SK-N-SH (cell line): ENCODE results near the gene RHEBL1.

ENCODE experiments used
- CTCF ChIP-seq: fragments of 200-600 bp; sonication (generic); IDR thresholded peaks from 2 replicates; pipeline ENCODE4 v1.6.1; 2017; ENCODE audit warnings: antibody characterized with exemption, mild to moderate bottlenecking, moderate library complexity
- GABPA ChIP-seq: IDR thresholded peaks from 2 replicates; pipeline ENCODE4 v1.4.0; 2012; ENCODE audit warnings: low read depth, mild to moderate bottlenecking
- GATA2 ChIP-seq: sonication (generic); formaldehyde crosslinking; IDR thresholded peaks from 2 replicates; pipeline ENCODE4 v1.5.0; 2020; ENCODE audit warnings: mild to moderate bottlenecking, missing genetic modification reagents
- JUND ChIP-seq: IDR thresholded peaks from 2 replicates; pipeline ENCODE4 v1.4.0; 2012
- NFIC ChIP-seq: IDR thresholded peaks from 2 replicates; pipeline ENCODE4 v1.4.0; 2012; ENCODE audit warnings: borderline replicate concordance
- POLR2AphosphoS5 ChIP-seq: IDR thresholded peaks from 2 replicates; pipeline ENCODE4 v1.6.1; 2012; ENCODE audit warnings: low read depth, low read length
- TAF1 ChIP-seq: IDR thresholded peaks from 2 replicates; pipeline ENCODE4 v1.6.1; 2012; ENCODE audit warnings: low read depth, mild to moderate bottlenecking, low read length, moderate library complexity, borderline replicate concordance
- USF1 ChIP-seq: IDR thresholded peaks from 2 replicates; pipeline ENCODE4 v1.4.0; 2012; ENCODE audit warnings: low read depth, borderline replicate concordance
- TF ChIP-seq, protein P1 (sequence below): IDR thresholded peaks from 2 replicates; pipeline ENCODE4 v1.4.0; 2012; ENCODE audit warnings: low read depth, borderline replicate concordance

DNA sequence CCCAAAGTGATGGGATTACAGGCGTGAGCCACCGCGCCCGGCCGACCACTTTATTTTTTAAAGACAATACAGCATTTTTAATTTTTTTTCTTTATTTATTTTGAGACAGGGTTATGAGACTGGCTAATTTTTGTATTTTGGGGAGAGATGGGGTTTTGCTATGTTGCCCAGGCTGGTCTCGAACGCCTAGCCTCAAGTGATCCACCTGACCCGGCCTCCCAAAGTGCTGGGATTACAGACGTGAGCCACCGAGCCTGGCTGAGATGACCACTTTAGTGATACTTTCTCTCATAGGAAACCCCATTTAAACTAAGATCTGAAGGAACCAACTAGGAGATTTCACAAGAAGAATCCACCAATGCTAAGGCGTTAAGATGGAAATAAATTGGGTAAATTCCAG, 1.2 kb upstream of the RHEBL1 start:
- TF ChIP-seq POLR2AphosphoS5: no peak
- no peak for TF ChIP-seq CTCF
- TF ChIP-seq TAF1: no peak
- TF ChIP-seq, protein P1, sequence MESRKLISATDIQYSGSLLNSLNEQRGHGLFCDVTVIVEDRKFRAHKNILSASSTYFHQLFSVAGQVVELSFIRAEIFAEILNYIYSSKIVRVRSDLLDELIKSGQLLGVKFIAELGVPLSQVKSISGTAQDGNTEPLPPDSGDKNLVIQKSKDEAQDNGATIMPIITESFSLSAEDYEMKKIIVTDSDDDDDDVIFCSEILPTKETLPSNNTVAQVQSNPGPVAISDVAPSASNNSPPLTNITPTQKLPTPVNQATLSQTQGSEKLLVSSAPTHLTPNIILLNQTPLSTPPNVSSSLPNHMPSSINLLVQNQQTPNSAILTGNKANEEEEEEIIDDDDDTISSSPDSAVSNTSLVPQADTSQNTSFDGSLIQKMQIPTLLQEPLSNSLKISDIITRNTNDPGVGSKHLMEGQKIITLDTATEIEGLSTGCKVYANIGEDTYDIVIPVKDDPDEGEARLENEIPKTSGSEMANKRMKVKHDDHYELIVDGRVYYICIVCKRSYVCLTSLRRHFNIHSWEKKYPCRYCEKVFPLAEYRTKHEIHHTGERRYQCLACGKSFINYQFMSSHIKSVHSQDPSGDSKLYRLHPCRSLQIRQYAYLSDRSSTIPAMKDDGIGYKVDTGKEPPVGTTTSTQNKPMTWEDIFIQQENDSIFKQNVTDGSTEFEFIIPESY: no peak
- TF ChIP-seq USF1: no peak
- no peak for TF ChIP-seq GATA2 (CRISPR knock-in tag)
- TF ChIP-seq NFIC: no peak
- no peak for TF ChIP-seq GABPA
- no peak for TF ChIP-seq JUND
